ENCODE data around the gene SNPH.

Gene SNPH

DNA sequence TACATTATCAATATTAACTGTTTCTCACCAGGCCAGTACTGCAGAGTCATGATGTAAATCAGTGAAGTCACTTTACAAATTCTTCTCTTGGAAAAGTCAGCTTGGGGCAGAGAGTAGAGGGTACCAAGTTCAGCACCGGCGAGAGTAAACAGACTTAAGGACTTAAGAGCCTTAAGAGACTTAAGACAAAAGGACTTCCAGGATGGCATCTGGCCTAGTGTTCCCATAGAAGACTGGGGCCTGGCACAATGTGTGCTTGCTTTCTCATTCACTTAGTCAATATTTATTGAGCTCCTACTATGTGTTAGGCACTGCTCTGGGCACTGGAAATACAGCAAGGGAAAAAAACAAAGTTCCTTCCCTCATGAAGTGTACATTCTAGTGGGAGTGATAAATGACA lies 1.4 kb upstream of the SNPH start:
- no peak for DNase-seq (ENCODE audit: low read depth)

DNA sequence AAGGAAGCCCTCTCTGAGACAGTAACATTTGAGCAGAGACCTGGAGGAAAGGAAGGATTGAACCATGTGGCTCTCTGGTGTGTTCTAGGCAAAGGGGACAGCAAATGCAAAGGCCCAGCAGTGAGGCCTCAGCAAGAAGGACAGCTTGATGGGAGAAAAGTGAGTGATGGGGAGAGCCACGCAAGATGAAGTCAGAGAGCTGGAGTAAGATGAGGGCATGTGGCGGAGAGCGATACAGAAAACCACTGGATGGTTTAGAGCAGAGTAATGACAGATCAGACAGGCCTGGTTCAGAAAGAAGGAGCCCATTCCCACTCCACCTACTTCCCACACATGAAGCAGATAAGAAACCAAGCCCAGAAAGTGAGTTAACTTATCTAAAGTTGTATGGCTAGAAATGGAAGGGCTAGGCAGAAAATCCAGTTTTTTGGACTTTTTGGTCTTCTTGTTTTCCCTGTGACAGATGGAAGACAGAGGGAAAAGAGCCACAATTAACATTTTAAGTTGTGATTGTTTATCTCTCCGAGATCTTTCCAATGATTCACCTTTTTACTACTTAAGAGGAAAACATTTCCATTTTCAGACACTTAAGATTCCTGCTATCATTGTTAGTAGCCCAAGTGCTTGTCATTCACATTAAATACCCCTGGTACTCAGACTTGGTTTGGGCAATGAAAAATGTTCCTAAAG lies 723 bp upstream of the SNPH start:
- no peak for DNase-seq (ENCODE audit: low read depth)

DNA sequence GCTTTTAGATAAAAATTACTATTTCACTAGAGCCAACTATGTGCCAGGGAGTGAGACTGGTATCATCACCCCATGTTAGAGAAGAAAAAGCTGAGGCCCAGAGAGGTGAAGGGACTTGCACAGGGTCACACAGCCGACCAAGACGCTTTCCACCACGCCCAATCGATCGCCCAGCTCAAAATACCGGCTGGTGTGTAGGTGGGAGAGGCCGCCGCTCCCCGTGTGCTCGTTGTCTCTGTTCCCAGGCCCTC lies 253 bp upstream of the SNPH start:
- no peak for DNase-seq (ENCODE audit: low read depth)

DNA sequence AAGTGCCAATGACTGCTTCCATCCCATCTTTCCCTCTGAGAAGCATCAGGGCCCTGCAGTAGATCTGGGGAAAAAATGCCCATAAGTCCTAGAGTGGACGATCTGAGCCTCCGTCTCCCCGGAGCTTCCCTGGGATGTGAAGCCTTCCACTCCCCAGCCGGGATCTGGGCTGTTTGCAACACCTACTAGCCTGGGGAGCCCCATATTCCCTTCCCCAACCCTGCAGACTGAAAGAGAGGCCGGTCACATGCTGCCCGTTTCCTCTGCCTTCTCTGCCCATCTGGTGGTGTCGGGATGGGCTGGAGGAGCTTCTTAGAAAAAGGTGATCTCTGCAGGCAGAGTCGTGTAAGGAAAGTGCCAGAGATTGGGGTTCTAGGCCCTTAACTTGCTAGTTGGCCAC lies 1.1 kb downstream of the SNPH start:
- DNase-seq (ENCODE audit: low read depth): no peak

DNA sequence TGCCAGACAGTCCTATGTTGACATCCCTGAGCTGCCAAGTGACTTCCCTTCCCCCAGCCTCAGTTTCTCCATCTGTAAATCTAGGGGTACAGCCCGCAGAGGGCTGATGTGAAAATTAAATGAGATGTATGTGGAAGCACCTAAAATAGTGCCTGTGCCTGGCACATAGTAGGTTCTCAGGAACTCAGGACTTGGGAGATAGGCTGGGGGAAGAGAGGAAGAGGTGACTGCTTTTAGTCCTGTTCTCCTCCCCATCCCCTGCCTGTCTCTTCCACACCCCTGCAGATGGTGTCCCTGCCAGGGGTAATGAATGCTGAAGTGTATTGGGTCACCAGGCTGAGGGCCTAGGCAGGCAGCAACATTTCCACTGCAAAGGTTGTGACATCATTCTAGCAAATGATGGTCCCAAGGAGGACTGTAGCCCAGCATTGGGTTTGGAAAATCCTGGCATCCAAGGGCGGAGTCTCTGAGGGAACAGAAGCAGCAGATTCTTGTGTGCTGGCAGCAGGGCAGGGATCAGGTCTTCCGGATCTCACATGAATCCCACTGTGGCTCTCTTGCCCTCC lies 1.8 kb downstream of the SNPH start:
- DNase-seq (ENCODE audit: low read depth): no peak

DNA sequence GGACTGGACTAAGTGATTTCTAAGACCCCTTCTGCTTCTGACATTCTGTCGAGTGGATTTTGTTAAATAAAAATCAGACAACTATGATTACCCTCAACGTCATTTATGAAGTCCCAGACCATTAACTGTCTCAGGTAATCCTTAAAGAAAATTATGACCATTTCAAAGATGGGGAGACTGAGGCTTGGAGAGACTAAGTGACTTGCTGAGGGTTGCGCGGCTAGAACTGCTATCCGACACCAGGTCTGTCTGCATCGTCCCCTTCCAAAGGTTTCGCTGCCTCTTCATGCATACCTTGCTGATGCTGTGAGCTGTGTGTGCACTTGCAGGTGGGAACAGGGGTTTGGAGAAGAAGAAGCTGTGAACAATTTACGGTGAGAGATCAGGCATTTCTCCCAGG lies 3.1 kb downstream of the SNPH start:
- no peak for DNase-seq (ENCODE audit: low read depth)

DNA sequence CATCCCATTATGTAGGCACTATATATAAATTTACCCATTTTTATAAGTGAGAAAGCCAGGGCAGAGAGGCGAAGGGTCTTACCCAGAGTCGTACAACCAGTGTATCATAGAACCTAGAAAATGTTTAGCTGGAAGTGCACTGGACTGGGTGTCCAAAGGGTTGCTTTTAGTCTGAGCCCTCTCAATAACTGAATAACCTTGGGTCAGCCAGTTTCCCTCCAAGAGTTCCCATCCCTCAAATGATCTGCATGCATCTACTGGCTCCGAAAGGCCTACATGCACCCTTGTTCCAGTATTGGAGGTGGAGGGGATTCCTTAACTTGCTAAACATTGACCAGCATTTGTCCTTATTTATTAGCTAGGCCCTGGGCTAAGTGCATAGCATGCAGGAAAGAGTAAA lies 3.8 kb downstream of the SNPH start:
- no peak for DNase-seq (ENCODE audit: low read depth)

DNA sequence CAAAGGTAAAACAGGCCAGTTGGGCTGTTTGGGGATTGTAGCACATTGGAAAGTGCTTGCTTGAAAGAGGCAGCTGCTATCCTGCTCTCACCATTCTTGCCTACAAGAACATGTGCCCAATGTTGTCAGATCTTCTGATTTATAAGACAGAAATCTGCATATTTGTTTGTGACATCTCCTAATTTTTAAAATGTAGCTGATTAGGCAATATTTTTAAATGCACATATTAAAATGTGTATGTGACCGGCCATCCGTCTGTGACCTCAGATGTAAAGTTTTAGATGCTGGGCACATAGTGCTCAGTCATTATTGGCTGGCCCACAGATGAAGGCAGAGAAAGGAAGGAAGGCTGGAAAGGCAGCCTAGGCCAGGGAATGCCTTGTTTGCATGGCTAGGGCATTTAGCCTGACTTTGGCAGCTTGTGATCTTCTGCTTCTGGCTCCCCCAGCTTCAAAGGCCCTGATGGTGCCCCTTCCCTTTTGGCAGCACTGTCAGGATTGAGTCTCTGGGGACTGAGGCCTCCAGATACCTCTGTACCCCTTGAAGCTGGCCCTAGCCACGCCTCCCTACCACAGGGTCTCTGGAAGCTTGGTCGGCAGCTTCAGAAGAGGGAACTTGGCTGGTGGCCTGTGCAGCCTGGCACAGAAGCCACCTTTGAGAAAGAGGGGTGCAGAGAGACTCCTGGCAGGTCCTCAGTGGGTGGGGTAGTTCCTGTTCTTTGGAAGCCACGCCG lies 6.4 kb downstream of the SNPH start:
- no peak for DNase-seq (ENCODE audit: low read depth)

DNA sequence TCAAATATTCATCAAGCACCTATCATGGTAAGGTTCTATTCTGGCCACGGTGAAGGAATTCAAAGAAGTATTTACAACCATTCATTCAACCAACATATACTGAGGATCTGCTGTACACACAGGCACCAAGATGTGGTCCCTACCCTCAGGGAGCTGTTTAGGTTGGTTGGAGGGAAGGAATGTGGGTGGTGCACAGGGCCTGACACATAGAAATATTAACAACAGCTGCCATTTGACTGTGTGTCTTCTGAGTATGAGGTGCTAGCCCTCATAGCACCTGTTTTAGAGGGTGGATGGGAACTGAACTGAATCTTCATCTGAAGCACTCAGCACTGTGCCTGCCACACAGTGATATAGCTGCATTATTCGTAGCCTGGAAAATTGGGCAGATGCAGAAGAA lies 7.3 kb downstream of the SNPH start:
- DNase-seq (ENCODE audit: low read depth): no peak

DNA sequence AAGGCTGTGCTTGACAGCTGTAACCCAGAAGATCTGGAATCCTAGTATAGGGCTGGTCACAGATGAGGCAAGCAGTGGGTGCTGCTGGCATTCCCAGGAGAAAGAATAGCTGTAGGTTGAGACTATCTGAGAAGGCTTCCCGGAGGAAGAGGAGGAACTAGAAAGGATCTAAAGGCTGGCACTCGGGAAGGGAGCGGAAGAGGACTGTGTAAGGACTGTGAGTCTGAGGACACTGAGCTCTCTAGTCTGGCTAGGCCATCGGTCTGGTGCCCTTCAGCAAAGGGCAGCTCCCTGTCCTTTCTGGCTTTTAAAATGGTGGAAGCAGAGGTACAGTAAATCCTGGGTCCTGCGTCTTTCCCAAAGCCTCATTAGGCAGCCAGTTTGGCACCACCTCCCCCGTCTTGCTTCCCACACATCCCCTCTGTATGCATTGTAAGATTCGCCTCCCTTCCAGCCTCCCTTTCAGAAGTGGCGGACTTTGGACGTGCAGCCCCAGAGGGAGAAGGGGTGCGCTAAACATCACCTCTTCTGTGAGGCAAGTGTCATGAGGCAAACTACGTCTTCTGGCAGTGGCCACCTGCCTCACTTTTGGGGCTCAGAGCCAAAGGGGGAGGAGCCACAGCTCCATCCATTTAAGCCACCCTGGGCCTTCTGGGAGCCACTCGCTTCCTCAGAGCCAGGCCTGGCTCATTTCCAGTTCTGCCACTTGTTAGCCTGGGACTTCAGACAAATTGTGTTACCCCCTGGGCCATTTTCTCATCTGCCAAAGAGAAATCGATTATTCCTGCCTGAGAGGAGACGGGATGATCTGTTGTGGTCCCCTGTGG lies 8.6 kb downstream of the SNPH start:
- DNase-seq (ENCODE audit: low read depth): no peak

DNA sequence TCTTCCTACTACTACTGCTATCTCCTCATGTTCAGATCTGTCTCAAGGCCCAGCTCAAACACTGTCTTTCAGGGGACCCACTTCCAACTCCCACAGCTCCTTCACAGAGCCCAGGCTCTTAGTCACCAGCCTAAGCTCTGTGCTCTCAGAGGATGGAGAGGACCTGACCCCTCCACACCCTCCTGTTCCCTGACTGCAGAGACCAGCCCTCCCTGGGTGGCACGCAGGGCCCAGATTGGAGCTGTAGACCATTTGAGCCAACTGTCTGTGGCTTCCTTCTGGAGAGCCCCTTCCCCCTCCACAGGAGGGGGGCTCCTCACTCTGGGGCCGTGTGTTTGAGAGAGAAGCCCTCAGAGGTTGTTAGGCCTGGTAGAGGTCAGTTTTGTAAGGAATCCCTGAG lies 9.8 kb downstream of the SNPH start:
- no peak for DNase-seq (ENCODE audit: low read depth)

DNA sequence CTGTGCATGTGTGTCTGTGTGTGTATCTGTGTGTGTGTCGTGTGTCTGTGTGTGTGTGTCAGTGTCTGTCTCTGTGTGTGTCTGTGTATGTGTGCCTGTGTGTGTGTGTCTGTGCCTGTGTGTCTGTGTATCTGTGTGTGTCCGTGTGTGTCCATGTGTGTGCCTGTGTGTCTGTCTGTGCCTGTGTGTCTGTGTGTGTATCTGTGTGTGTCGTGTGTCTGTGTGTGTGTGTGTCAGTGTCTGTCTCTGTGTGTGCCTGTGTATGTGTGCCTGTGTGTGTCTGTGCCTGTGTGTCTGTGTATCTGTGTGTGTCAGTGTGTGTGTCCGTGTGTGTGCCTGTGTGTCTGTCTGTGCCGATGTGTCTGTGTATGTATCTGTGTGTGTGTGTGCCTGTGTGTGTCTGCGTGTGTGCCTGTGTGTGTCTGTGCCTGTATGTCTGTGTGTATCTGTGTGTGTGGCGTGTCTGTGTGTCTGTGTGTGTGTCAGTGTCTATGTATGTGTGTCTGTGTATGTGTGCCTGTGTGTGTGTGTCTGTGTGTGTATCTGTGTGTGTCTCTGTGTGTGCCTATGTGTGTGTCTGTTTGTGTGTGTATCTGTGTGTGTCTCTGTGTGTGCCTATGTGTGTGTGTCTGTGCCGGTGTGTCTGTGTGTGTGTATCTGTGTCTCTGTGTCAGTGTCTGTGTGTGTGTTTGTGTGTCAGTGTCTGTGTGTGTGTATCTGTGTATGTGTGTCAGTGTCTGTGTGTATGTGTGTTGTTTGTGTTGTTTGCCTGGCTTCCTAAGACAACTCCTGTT lies 11.6 kb downstream of the SNPH start:
- DNase-seq (ENCODE audit: low read depth): no peak

DNA sequence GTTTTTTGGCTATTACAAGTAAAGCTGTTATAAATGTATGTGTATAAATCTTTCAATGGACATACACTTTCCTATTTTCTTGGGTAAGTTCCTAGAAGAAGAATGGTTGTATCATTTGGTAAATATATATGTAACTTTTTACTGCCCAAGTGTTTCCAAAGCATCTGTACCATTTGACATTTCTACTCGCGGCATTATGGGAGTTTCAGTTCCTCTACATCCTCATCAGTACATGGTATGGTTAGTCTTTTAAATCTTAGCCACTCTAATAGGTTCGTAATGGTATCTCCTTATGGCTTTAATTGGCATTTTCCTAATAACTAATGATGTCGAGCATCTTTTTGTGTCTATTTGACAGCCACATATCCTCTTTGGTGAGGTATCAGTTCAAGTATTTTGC lies 12.9 kb downstream of the SNPH start:
- no peak for DNase-seq (ENCODE audit: low read depth)

DNA sequence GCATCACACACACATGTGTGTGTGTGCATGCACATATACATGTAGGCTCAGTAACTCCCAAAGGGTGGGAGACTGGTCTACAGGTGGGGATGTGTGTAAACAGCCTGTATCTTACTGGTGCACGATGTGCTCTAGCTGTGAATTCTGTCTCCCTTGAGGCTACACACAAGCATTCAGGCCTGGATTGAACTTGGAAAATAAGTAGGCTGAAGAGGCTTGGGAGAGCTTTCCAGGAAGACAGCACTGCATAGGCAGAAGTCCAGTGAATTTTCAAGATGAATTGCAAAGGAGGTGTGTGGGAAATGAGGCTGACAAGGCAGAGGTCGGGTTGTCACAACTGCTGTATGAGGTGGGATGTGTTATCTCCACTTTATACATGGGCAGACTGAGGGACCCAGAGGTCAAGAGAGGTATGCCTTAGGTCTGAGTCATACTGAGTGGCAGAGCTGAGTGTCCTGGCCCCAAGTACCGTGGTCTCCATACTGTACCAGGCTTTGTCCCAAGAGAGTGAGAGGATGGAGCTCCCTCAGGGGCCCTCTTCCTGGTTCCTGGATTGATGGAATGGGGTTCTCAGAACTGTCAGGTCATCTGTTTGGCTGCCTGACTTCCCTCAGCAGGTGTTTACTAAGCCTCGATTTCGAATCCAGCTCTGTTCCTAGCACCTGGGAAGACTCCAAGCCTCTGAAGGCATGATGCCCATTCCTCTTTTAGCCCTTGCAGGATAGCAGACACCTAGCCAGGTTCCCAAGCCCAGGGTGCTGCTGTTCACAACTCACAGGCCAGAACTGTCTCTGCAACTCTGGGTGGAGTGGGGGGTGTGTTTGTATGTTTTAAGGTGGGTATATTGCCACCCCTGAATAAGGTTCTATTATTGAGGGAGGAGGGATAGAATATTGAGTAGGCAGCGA lies 14.4 kb downstream of the SNPH start:
- no peak for DNase-seq (ENCODE audit: low read depth)

DNA sequence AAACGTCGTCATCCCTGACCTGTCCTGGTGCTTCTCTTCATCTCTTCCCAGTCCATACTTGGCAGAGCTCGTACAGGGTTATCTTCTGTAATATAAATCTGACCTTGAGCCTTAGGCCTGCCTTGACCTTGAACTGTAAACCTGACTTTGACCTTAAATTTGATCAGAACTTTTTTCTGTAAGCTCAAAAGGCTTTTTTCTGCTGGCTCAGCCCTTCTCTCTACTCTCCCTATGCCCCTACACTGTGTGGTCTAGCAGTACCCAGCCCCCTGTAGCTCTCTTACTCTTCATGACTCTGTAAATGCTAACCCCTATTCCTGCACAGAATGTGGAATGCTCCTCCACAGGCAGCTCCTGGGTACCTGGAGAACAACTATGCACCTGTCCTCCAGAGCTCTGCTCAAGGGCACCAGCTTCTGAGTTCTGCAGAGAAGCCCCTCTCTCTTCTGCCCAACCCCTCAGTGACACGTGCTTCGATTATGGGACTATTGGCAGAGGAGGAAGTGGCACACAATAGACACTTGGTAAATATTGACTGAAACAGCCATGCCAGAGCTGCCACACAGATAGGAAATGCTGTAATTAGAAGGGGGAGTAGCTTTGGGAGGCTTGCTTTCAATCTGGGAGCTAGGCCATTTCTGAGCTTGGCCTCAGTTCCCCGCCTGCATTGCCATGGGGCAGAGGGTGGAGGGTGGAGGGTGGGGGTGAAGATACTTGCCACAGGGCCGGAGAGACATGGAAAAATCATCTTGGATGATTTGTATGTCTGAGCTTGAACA lies 15.4 kb downstream of the SNPH start:
- no peak for DNase-seq (ENCODE audit: low read depth)

DNA sequence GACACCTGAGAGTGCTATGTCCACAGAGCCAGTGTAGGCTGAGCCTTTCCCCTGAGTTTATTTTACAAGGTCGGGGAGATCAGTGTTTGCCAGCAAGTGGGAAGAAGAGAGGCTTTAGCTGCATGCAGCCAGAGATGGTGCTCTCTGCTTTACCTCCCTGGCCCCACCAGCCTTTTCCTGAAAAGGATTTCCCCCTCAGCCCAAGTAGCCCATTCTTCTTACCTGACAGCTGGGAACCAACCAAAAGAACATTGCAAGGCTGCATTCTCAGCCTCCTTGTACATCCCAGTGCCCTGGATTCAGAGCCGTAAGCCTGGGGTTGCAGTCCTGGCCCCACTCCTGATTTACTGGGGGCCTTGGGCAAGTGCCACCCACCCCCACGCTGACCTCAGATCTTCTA lies 16.9 kb downstream of the SNPH start:
- DNase-seq (ENCODE audit: low read depth): no peak

DNA sequence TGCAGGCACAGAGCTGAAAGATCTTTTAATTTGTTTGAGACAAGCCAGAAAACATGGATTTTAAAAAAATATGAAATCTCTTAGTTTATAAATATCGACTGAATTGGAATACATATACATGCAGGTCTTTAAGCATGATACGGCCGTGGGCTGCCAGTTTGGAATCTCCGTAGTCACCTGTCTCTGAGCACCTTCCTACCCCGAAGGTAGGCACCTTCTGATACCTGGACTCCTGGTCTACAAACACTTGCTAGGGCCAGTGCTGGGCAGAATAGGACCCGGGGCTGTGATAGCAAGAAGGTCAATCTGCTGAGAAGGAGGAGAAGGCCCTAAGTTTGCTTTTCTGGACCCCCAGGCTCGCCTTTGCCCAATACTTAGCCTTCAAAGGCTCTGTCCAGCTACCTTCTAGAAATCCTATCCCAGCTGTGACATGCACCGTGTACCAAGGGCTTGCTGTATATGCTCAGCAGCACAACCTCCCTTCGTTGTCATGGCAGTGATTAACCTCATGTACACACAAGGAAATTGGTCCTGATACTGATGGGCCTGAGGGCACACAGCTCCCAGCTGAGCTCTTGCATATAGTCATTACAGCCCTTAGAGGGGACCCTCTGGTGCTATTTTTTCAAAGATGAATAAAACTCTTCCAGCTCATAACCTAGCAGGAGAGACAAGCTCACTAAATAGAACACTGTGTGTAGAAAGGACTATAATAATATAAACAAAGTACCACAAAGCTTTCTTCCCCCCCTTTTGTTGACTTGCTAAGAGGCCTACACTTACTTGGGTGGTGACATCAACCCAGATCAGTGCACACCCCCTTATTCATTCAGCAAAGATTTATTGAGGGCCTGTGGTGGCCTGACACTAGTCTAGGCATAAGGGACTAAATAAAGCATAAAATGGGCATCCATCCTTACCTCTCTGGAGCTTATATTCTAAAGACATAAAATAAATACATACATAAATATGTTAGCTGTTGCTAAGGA lies 17.7 kb downstream of the SNPH start:
- DNase-seq (ENCODE audit: low read depth): no peak

DNA sequence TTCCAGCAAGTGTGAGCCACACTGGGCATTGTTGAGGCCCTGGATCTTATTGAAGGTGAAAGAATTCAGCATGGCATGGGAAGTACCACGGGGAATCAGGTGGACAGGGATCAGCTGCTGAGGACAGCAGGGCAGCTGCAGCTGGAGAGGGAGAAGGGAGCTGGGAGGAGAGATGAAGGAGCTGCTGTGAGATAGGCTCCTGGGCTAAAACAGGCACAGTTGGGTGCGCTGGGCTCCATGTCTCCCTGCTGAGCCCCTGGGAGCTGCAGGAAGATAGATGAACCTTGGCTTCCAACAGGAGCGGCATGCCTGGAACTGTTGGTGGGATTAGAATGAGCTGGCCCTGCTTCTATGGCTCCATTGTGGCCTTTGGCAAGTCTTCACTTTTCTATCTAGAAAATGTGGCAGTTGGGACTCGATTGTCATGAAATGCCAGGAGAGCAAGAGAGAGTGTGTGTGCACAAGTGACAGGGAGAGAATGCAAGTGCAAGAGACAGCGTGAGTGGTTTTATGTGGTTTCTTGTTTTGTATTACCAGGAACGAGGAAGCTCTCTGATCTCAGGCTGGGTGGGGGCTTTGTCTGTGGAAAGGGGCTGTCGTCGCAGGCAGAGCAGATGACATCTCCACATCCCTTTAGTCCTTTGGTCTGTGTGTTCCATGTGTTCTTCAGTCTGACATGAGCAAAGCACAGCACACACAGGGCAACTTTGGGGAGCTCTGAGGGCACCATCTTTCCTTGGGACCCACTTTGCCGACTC lies 20.4 kb downstream of the SNPH start:
- no peak for DNase-seq (ENCODE audit: low read depth)
